C4-2B (cell line): ENCODE measurements around the gene PTPRD.

Experiments used
- ZFX ChIP-seq: fragments of 450-650 bp; IDR thresholded peaks from 2 replicates; pipeline ENCODE4 v1.6.1; 2017
- TF ChIP-seq, protein P1 (sequence below): fragments of 450-650 bp; conservative IDR thresholded peaks from 2 replicates; pipeline ENCODE4 v1.5.1; 2017; ENCODE audit warnings: mild to moderate bottlenecking

DNA sequence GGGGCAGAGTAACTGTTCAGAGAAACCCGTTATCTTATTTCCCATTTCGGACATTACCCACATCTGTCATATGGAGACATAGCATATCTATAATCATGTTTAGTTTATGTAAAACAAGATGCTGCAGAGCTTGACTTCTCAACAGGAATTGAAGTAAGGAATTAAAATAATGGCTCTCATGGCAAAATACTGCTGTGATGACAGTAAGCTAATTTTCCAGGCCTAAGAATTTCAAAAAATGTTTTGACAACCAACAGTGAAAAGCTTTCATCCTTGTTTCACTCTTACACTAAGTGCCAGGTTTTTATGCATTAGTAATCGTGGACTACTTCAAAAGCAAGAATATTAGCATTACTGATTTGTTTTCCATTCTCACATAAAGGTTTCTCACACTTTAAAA lies 518.2 kb downstream of the PTPRD start:
- TF ChIP-seq, protein P1, sequence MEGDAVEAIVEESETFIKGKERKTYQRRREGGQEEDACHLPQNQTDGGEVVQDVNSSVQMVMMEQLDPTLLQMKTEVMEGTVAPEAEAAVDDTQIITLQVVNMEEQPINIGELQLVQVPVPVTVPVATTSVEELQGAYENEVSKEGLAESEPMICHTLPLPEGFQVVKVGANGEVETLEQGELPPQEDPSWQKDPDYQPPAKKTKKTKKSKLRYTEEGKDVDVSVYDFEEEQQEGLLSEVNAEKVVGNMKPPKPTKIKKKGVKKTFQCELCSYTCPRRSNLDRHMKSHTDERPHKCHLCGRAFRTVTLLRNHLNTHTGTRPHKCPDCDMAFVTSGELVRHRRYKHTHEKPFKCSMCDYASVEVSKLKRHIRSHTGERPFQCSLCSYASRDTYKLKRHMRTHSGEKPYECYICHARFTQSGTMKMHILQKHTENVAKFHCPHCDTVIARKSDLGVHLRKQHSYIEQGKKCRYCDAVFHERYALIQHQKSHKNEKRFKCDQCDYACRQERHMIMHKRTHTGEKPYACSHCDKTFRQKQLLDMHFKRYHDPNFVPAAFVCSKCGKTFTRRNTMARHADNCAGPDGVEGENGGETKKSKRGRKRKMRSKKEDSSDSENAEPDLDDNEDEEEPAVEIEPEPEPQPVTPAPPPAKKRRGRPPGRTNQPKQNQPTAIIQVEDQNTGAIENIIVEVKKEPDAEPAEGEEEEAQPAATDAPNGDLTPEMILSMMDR, result no peak
- TF ChIP-seq ZFX, result no peak
